Hypothalamus (tissue), 51 donors: Measurements from ENCODE around the gene CLPX.
"Not testable (repeated sequence)": the region's sequence is repeated elsewhere in the genome, so short reads cannot be mapped to it uniquely, and the experiment has no call there.

ENCODE experiments used
- DNase-seq, 51 donors: peaks; one replicate each; lab custom pipeline; 2025; lab: John Stamatoyannopoulos, UW

CLPX gene

GRCh38 chr15:65175511-65175910, 9.6 kb downstream of the CLPX start:
- DNase-seq, result no peak

GRCh38 chr15:65174509-65174908, 10.6 kb downstream of the CLPX start:
- no peak for DNase-seq

DNA sequence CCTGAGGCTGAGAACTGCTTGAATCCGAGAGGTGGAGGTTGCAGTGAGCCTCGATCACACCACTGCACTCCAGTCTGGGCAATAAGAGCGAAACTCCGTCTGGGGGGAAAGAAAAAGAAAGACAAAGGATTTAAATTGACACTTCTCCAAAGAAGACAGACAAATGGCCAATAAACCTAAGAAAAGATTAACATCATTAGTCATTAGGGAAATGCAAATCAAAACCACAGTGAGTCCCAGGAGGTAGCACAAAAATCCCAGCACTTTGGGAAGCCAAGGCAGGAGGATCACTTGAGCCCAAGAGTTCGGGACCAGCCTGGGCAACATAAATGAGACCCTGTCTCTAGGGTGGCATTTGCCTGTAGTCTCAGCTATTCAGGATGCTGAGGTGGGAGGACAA, 12.6 kb downstream of the CLPX start:
- no peak for DNase-seq

DNA sequence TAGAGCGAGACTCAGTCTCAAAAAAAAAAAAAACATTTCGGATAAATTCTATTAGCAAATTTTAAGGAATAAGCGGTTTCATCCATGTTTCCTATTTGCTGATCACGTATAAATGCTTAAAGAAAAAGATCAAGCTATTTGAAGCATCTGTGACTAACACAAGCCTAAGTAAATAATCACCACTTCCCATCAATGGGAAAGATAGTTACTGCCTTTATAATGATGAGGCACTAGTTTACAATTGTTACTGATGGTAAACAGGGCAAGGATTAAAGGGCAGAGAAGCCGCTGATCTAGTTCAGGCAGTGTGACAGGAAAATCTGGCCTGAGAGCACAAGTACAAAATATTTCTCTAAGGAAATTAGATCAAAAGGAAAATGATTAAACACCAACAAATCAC, 13.7 kb downstream of the CLPX start:
- DNase-seq, result no peak

DNA sequence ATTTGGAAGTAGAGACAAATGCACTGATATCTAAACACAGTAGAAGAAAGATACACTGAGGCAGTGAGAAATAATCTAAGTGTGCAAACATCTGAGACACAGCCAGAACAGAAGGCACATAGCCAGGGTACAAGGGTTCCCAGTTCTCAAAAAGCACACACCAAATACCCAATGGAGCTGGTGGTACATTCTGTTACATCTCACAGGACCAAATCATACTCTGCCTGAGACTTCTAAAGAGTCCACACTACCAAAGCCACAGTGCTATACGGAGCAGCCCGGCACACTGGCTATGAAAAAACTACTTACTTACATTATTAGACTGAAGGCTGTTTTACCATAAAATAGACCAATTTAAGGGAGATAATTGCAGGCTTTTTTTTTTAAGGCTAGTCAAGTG, 19.3 kb downstream of the CLPX start:
- peak in 1 of 51 donors; percentile 6 for DNase-seq

- DNase-seq, result no peak
Observed at GRCh38 chr15:65164139-65164538, 21.0 kb downstream of the CLPX start.

DNA sequence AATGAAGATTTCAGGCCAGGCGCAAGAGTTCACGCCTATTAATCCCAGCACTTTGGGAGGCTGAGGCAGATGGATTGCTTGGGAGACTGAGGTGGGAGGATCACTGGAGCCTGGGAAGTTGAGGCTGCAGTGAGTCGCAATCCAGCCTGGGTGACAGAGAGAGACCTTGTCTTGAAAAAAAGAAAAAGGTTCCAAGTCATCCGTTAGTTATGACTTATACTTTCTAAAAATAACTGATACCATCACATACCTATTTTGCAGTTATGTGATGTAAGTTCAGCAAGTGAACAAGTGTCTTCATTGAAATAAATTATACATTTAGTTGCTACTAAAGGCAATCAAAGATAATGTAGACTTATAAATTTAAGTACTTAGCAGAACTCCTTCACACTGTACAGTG, 22.1 kb downstream of the CLPX start:
- DNase-seq, result no peak

GRCh38 chr15:65156692-65157091, 28.4 kb downstream of the CLPX start:
- no peak for DNase-seq

GRCh38 chr15:65154720-65155119, 30.4 kb downstream of the CLPX start:
- no peak for DNase-seq

DNA sequence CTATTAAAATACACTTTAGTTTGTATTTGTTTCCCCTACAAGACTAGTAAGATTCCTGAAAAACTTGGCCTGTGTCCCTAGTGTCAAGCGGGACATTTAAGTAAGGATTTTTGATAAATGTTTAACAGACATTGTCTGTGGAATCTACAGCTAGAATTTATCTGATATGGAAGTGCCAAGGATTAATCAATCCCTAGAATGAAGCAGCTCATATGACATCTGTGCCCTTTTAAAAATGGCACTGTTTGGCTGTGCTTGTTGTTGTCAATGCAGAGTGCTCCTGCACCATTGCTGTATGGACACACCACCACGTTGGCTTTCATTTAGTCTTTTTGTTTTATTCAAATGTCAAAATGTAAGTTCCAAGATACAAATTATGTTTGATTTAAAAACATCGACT, 37.2 kb downstream of the CLPX start:
- no peak for DNase-seq

- DNase-seq, result no peak
Observed at GRCh38 chr15:65146438-65146837, 38.7 kb downstream of the CLPX start.

GRCh38 chr15:65138631-65139030, 46.5 kb downstream of the CLPX start:
- DNase-seq, result not testable (repeated sequence)

DNA sequence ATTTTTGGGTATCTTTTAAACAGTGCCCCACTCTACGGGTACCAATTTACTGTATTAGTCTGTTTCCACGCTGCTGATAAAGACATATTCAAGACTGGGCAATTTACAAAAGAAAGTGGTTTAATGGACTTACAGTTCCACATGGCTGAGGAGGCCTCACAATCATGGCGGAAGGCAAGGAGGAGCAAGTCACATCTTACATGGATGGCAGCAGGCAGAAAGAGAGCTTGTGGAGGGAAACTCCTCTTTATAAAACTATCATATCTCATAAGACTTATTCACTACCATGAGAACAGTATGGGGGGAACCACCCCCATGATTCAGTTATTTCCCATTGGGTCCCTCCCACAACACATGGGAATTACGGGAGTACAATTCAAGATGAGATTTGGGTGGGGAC, 47.2 kb downstream of the CLPX start:
- not testable (repeated sequence) for DNase-seq

DNA sequence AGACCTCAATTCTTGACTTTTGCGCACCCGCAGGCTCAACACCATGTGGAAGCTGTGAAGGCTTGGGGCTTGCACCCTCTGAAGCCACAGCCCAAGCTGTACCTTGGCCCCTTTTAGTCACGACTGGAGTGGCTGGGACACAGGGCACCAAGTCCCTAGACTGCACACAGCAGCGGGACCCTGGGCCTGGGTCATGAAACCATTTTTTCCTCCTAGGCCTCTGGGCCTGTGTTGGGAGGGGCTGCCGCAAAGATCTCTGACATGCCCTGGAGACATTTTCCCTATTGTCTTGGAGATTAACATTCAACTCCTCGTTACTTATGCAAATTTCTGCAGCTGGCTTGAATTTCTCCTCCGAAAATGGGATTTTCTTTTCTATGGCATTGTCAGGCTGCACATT, 48.1 kb downstream of the CLPX start:
- DNase-seq, result not testable (repeated sequence)

GRCh38 chr15:65134538-65134937, 50.6 kb downstream of the CLPX start:
- DNase-seq, result no peak

GRCh38 chr15:65133548-65134200, 51.5 kb downstream of the CLPX start, which contains the start of gene PDCD7:
Gene PDCD7, minus strand, starts transcription at chr15:65133808. Its CDS starts 27 bp downstream, at chr15:65133781.
- peak; percentile 27 to 92 (median 80) for DNase-seq

GRCh38 chr15:65132878-65133547, 52.1 kb downstream of the CLPX start:
- DNase-seq, result peak in 10 of 51 donors; percentile 6 to 35 (median 28)

DNA sequence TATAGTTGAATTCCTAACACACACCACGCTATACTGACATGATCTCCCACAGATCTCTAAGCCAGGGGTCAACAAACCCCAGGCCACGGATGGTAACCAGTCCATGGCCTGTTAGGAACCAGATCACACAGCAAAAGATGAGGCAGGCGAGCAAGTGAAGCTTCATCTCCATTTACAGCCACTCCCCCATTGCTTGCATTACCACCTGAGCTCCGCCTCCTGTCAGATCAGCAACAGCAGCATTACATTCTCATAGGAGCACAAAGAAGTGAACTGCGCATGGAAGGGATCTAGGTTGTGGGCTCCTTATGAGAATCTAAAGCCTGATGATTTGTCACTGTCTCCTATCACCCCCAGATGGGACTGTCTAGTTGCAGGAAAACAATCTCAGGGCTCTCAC, 54.2 kb downstream of the CLPX start:
- no peak for DNase-seq

DNA sequence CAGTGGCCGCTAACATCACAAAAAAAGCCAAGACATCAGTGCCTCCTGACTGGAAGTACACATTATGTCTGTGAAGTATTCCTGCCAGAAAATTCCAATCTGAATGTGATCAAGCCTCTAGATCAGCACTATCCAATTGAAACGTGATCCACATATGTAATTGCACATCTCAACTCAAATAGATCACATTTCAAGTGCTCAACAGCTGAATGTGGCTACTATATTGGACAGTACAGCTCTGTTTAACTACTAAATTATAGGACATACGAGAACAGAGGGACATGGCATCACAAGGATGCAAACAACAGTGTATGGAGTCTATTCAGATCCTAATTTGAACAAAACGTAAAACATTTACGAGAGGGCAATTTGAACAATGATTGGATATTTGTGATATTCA, 69.6 kb downstream of the CLPX start:
- no peak for DNase-seq

DNA sequence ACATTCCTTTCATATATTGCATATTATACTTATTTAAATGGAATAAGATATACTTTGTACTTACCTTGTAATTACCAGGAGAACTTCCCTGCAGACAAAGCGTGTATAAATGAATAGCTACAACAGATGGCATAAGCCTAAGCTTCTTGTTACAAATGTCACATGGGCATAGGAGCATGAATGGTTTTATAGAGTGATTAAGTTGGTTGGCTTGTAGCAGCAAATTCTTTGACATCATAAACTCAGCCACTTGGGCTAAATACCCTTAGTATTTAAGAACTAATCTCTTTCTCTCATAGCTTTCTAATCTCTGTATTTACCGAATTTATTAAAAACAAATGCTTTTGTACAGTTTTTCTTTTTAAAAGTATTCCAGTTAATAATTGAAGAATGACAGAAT, 70.1 kb downstream of the CLPX start, which contains the start of gene UBAP1L:
UBAP1L (minus strand) TSS at position 115 of the 400 bp plus-strand sequence. CDS start 8,985 bp downstream, outside the sequence.
- no peak for DNase-seq

GRCh38 chr15:65110676-65111292, 74.4 kb downstream of the CLPX start:
- no peak for DNase-seq
